Activated CD4-positive, alpha-beta T cell treated with anti-CD3 and anti-CD28 coated beads, Interleukin-2, amount 10 ng/mL, durations not matched to agents 7 days and 5 days (primary cell): ENCODE results near the gene PWP2. TPM values are rescaled to one million over a fixed set of nuclear protein-coding genes. Genes with fewer than 3 reads are reported as not detected.
"Not testable (repeated sequence)": the region's sequence is repeated elsewhere in the genome, so short reads cannot be mapped to it uniquely, and the experiment has no call there.

Experiments used
- CTCF ChIA-PET: fragments of 350-600 bp; sonication (Branson Sonifier 250); formaldehyde crosslinking; loops from one replicate; lab custom pipeline; 2021; ENCODE audit warnings: antibody characterized with exemption; lab: Charles Lee
- POLR2A ChIA-PET: fragments of 350-600 bp; sonication (Branson Sonifier 250); formaldehyde crosslinking; loops from one replicate; lab custom pipeline; 2021; ENCODE audit warnings: antibody characterized with exemption; lab: Charles Lee
- DNase-seq: peaks from one replicate; pipeline ENCODE4 v3.0.0-alpha.2; 2020
- H3K27ac Mint-ChIP-seq: one replicate; pipeline ENCODE4 v1.8.0; 2021; ENCODE audit warnings: mild to moderate bottlenecking, moderate library complexity, mixed read lengths
- H3K27me3 Mint-ChIP-seq: one replicate; pipeline ENCODE4 v1.8.0; 2021; ENCODE audit warnings: mixed read lengths
- H3K36me3 Mint-ChIP-seq: one replicate; pipeline ENCODE4 v1.8.0; 2021; ENCODE audit warnings: low read depth, mixed read lengths
- H3K4me1 Mint-ChIP-seq: one replicate; pipeline ENCODE4 v1.8.0; 2021; ENCODE audit warnings: mixed read lengths
- H3K4me3 Mint-ChIP-seq: one replicate; pipeline ENCODE4 v1.8.0; 2021; ENCODE audit warnings: mild to moderate bottlenecking, moderate library complexity, mixed read lengths
- H3K9me3 Mint-ChIP-seq: one replicate; pipeline ENCODE4 v1.8.0; 2021; ENCODE audit warnings: mixed read lengths
- total RNA-seq, 2 experiments: library from RNA; stranded (reverse); gene quantifications; one replicate each; pipeline ENCODE4 v1.2.3, GENCODE V29; 2021

The PWP2 gene
- total RNA-seq, 2 experiments from 2014 or later, result 24.2 to 29.0 TPM

GRCh38 chr21:44144784-44145602 lies 37.8 kb downstream of the PWP2 start:
- H3K4me1 Mint-ChIP-seq, H3K9me3 Mint-ChIP-seq, H3K27me3 Mint-ChIP-seq, H3K36me3 Mint-ChIP-seq, CTCF ChIA-PET, POLR2A ChIA-PET, DNase-seq, H3K4me3 Mint-ChIP-seq, H3K27ac Mint-ChIP-seq: not testable (repeated sequence)

GRCh38 chr21:44145616-44146015 lies 38.4 kb downstream of the PWP2 start:
- POLR2A ChIA-PET, H3K4me3 Mint-ChIP-seq: not testable (repeated sequence)

GRCh38 chr21:44147108-44147507 lies 39.9 kb downstream of the PWP2 start:
- H3K4me3 Mint-ChIP-seq, H3K27ac Mint-ChIP-seq: not testable (repeated sequence)

More at GRCh38 chr21:44145616-44146015, 38.4 kb downstream of the PWP2 start:
- CTCF ChIA-PET, H3K9me3 Mint-ChIP-seq, DNase-seq, H3K27me3 Mint-ChIP-seq, H3K4me1 Mint-ChIP-seq, H3K36me3 Mint-ChIP-seq, H3K27ac Mint-ChIP-seq: not testable (repeated sequence)

GRCh38 chr21:44150255-44150654 lies 43.1 kb downstream of the PWP2 start:
- CTCF ChIA-PET, H3K9me3 Mint-ChIP-seq, H3K36me3 Mint-ChIP-seq, H3K4me1 Mint-ChIP-seq, H3K27me3 Mint-ChIP-seq, POLR2A ChIA-PET, DNase-seq, H3K27ac Mint-ChIP-seq, H3K4me3 Mint-ChIP-seq: not testable (repeated sequence)

More at GRCh38 chr21:44147108-44147507, 39.9 kb downstream of the PWP2 start:
- POLR2A ChIA-PET, DNase-seq, H3K27me3 Mint-ChIP-seq, H3K36me3 Mint-ChIP-seq, H3K9me3 Mint-ChIP-seq, CTCF ChIA-PET, H3K4me1 Mint-ChIP-seq: not testable (repeated sequence)

GRCh38 chr21:44153214-44153888 lies 46.2 kb downstream of the PWP2 start:
- POLR2A ChIA-PET, H3K9me3 Mint-ChIP-seq, H3K27ac Mint-ChIP-seq, H3K36me3 Mint-ChIP-seq, H3K4me1 Mint-ChIP-seq, DNase-seq, H3K4me3 Mint-ChIP-seq, H3K27me3 Mint-ChIP-seq, CTCF ChIA-PET: not testable (repeated sequence)

- CTCF ChIA-PET, H3K27me3 Mint-ChIP-seq, H3K4me3 Mint-ChIP-seq, H3K36me3 Mint-ChIP-seq, H3K9me3 Mint-ChIP-seq, POLR2A ChIA-PET, H3K4me1 Mint-ChIP-seq, H3K27ac Mint-ChIP-seq: not testable (repeated sequence)
- DNase-seq, result peak; percentile 23
Measured at GRCh38 chr21:44153889-44154228, 46.7 kb downstream of the PWP2 start.

- H3K27ac Mint-ChIP-seq, POLR2A ChIA-PET, H3K9me3 Mint-ChIP-seq, H3K27me3 Mint-ChIP-seq, CTCF ChIA-PET, DNase-seq, H3K4me3 Mint-ChIP-seq, H3K4me1 Mint-ChIP-seq, H3K36me3 Mint-ChIP-seq: not testable (repeated sequence)
Measured at GRCh38 chr21:44154816-44155230, 47.6 kb downstream of the PWP2 start.

- DNase-seq, result peak; percentile 37
- H3K4me3 Mint-ChIP-seq, H3K27me3 Mint-ChIP-seq, H3K4me1 Mint-ChIP-seq, CTCF ChIA-PET, POLR2A ChIA-PET, H3K9me3 Mint-ChIP-seq, H3K36me3 Mint-ChIP-seq, H3K27ac Mint-ChIP-seq: not testable (repeated sequence)
Measured at GRCh38 chr21:44155231-44155993, 48.2 kb downstream of the PWP2 start.

GRCh38 chr21:44155994-44156380 lies 48.8 kb downstream of the PWP2 start:
- H3K27ac Mint-ChIP-seq, DNase-seq, H3K36me3 Mint-ChIP-seq, H3K9me3 Mint-ChIP-seq, H3K27me3 Mint-ChIP-seq, H3K4me3 Mint-ChIP-seq, H3K4me1 Mint-ChIP-seq, CTCF ChIA-PET, POLR2A ChIA-PET: not testable (repeated sequence)

- H3K27me3 Mint-ChIP-seq, CTCF ChIA-PET, H3K36me3 Mint-ChIP-seq, H3K4me1 Mint-ChIP-seq, POLR2A ChIA-PET, H3K9me3 Mint-ChIP-seq: not testable (repeated sequence)
- H3K27ac Mint-ChIP-seq, result peak overlapping the region; percentile 89
- peak; percentile 8 for DNase-seq
- peak overlapping the region; percentile 56 for H3K4me3 Mint-ChIP-seq
Measured at GRCh38 chr21:44157439-44158081, 50.4 kb downstream of the PWP2 start.

- Mint-ChIP-seq H3K4me3 (peak overlapping the region; percentile 56), H3K27ac (peak overlapping the region; percentile 83)
- H3K27me3 Mint-ChIP-seq, CTCF ChIA-PET, DNase-seq, H3K9me3 Mint-ChIP-seq, POLR2A ChIA-PET, H3K4me1 Mint-ChIP-seq, H3K36me3 Mint-ChIP-seq: not testable (repeated sequence)
Measured at GRCh38 chr21:44158082-44158468, 50.9 kb downstream of the PWP2 start.

- CTCF ChIA-PET, H3K36me3 Mint-ChIP-seq, POLR2A ChIA-PET, H3K9me3 Mint-ChIP-seq, H3K4me3 Mint-ChIP-seq, H3K27me3 Mint-ChIP-seq, H3K4me1 Mint-ChIP-seq: not testable (repeated sequence)
- peak overlapping the region; percentile 76 for H3K27ac Mint-ChIP-seq
- peak; percentile 27 for DNase-seq
Measured at GRCh38 chr21:44159349-44160297, 52.4 kb downstream of the PWP2 start.
